ENCODE data around the gene JAG1. TPM values are rescaled to one million over a fixed set of nuclear protein-coding genes. Genes with fewer than 3 reads are reported as not detected.

JAG1 gene
- polyA plus RNA-seq, 1 donor from 2014 or later = 9.0 TPM

DNA sequence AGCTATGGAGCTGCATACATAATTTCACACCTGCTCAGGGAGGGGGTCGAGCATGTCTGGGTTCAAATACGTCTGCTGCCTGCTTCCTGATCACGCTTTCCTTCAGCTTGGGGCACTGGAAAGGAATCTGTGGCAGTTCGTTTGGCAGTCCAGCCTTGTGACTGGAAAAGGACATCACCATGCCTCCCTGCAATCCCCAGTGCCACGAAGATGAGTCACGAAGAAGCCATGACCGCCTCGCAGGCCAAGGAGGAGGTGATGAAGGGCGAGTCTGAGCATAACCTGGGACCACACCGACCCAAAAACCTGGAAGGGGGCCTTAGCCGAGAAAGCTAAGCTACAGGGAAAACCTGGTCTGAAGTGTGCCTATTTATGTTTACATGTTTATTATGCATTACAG is 13.1 kb downstream of the JAG1 start:
- no peak overlapping the region for H3K4me3 ChIP-seq (ENCODE audit: low read length)
- no peaks in the 10 kb centered on the region for H4K20me1 ChIP-seq (ENCODE audit: insufficient read depth)
- H3K79me2 ChIP-seq (replicated peaks; ENCODE audit: insufficient read depth, low read length) = no peaks in the 10 kb centered on the region
- no peak for TF ChIP-seq SMC3 (conservative IDR thresholded peaks at IDR 0.05; ENCODE audit: poor library complexity)
- TF ChIP-seq, protein P1, sequence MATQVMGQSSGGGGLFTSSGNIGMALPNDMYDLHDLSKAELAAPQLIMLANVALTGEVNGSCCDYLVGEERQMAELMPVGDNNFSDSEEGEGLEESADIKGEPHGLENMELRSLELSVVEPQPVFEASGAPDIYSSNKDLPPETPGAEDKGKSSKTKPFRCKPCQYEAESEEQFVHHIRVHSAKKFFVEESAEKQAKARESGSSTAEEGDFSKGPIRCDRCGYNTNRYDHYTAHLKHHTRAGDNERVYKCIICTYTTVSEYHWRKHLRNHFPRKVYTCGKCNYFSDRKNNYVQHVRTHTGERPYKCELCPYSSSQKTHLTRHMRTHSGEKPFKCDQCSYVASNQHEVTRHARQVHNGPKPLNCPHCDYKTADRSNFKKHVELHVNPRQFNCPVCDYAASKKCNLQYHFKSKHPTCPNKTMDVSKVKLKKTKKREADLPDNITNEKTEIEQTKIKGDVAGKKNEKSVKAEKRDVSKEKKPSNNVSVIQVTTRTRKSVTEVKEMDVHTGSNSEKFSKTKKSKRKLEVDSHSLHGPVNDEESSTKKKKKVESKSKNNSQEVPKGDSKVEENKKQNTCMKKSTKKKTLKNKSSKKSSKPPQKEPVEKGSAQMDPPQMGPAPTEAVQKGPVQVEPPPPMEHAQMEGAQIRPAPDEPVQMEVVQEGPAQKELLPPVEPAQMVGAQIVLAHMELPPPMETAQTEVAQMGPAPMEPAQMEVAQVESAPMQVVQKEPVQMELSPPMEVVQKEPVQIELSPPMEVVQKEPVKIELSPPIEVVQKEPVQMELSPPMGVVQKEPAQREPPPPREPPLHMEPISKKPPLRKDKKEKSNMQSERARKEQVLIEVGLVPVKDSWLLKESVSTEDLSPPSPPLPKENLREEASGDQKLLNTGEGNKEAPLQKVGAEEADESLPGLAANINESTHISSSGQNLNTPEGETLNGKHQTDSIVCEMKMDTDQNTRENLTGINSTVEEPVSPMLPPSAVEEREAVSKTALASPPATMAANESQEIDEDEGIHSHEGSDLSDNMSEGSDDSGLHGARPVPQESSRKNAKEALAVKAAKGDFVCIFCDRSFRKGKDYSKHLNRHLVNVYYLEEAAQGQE (IDR thresholded peaks at IDR 0.05; ENCODE audit: borderline replicate concordance) = no peak
- TF ChIP-seq MXI1 (conservative IDR thresholded peaks at IDR 0.05; ENCODE audit: poor library complexity, severe bottlenecking) = no peak
- no peak for TF ChIP-seq RAD21 (conservative IDR thresholded peaks at IDR 0.05)
- TF ChIP-seq, protein P2, sequence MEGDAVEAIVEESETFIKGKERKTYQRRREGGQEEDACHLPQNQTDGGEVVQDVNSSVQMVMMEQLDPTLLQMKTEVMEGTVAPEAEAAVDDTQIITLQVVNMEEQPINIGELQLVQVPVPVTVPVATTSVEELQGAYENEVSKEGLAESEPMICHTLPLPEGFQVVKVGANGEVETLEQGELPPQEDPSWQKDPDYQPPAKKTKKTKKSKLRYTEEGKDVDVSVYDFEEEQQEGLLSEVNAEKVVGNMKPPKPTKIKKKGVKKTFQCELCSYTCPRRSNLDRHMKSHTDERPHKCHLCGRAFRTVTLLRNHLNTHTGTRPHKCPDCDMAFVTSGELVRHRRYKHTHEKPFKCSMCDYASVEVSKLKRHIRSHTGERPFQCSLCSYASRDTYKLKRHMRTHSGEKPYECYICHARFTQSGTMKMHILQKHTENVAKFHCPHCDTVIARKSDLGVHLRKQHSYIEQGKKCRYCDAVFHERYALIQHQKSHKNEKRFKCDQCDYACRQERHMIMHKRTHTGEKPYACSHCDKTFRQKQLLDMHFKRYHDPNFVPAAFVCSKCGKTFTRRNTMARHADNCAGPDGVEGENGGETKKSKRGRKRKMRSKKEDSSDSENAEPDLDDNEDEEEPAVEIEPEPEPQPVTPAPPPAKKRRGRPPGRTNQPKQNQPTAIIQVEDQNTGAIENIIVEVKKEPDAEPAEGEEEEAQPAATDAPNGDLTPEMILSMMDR (IDR thresholded peaks at IDR 0.05; ENCODE audit: poor library complexity, severe bottlenecking) = no peak
- no peak overlapping the region for H2AFZ ChIP-seq (ENCODE audit: low read depth, low read length)
- no peak overlapping the region for H3K27ac ChIP-seq (ENCODE audit: low read length)
- H3K9me3 ChIP-seq (ENCODE audit: low read length) = no peaks in the 10 kb centered on the region
- H3K9ac ChIP-seq (ENCODE audit: low read length) = no peak overlapping the region
- H3F3A ChIP-seq (ENCODE audit: insufficient read depth, low read length, poor library complexity, severe bottlenecking) = no peaks in the 10 kb centered on the region
- no peaks in the 10 kb centered on the region for H3K27me3 ChIP-seq (ENCODE audit: insufficient read depth, low read depth, low read length)
- no peak overlapping the region for H3K4me2 ChIP-seq (ENCODE audit: low read length)
- no peaks in the 10 kb centered on the region for H3K9me2 ChIP-seq (ENCODE audit: insufficient read depth, low read length)
- H3K36me3 ChIP-seq (ENCODE audit: insufficient read depth, low read length) = peaks cover 9% of the 10 kb centered on the region

DNA sequence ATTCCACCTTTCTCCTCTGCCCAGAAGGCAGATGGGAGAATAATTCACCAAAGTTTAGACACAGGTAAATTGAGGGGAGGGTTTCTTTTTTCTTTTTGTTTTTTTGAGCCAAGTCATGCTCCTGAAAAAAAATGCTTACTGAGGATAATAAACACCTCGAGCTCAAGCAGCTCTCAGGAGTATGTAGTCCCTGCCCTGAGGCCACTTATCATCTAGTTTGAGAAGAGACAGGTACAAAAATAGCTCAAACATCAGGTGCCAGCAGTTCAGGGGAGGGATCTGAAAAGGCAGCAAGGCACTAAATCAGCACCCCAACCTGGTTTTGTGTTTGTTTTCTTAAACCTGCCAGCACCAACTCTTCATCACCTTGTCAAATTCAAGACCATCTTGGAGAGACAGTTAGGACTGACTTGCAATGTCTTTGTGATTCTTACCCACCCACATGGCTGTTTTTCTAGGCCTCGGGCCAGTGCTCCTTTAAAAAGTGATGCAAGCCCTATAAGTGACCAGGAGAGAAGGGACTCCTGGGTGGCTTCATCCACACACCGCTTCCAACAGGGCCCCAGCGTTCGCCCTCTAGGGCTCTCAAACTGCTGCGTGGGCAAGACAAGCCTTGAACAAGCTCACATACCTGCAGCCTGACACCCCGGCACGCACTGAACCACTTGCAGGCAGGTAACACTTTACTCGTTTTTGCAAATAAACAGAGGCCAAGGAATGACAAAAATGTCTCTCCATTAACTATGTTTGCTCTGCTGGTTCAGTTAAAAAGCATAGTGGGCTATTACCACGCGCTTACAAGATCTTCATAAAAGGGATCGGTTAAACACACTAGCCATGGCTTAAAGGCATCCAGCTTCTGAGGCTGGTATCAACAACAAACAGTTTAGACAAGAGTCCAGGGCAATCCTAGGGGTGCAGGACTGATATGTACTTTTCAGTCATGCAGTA is 13.9 kb downstream of the JAG1 start:
- no peaks in the 10 kb centered on the region for H3K9me2 ChIP-seq (ENCODE audit: insufficient read depth, low read length)
- no peak overlapping the region for H3K4me2 ChIP-seq (ENCODE audit: low read length)
- no peak overlapping the region for H3K27ac ChIP-seq (ENCODE audit: low read length)

More for the DNA sequence above, 13.9 kb downstream of the JAG1 start:
- H4K20me1 ChIP-seq (ENCODE audit: insufficient read depth) = no peaks in the 10 kb centered on the region
- H3K9me3 ChIP-seq (ENCODE audit: low read length) = no peaks in the 10 kb centered on the region
- no peak overlapping the region for H3K4me3 ChIP-seq (ENCODE audit: low read length)
- no peaks in the 10 kb centered on the region for H3K27me3 ChIP-seq (ENCODE audit: insufficient read depth, low read depth, low read length)
- no peaks in the 10 kb centered on the region for H3F3A ChIP-seq (ENCODE audit: insufficient read depth, low read length, poor library complexity, severe bottlenecking)
- no peaks in the 10 kb centered on the region for H3K79me2 ChIP-seq (replicated peaks; ENCODE audit: insufficient read depth, low read length)
- no peak for TF ChIP-seq POLR2AphosphoS5 (IDR thresholded peaks at IDR 0.05)
- TF ChIP-seq, protein P1 (IDR thresholded peaks at IDR 0.05; ENCODE audit: borderline replicate concordance) = no peak
- TF ChIP-seq, protein P2 (IDR thresholded peaks at IDR 0.05; ENCODE audit: poor library complexity, severe bottlenecking) = no peak
- no peak for TF ChIP-seq TAF1 (IDR thresholded peaks at IDR 0.05; ENCODE audit: low read depth)
- no peak for TF ChIP-seq MXI1 (conservative IDR thresholded peaks at IDR 0.05; ENCODE audit: poor library complexity, severe bottlenecking)
- no peak for TF ChIP-seq EP300 (conservative IDR thresholded peaks at IDR 0.05; ENCODE audit: poor library complexity, severe bottlenecking)
- no peak for TF ChIP-seq SMC3 (conservative IDR thresholded peaks at IDR 0.05; ENCODE audit: poor library complexity)
- no peak for TF ChIP-seq EZH2 (IDR thresholded peaks at IDR 0.05; ENCODE audit: borderline replicate concordance, insufficient read depth, low read length, poor library complexity, severe bottlenecking)
- no peak for TF ChIP-seq RAD21 (conservative IDR thresholded peaks at IDR 0.05)
- H3K9ac ChIP-seq (ENCODE audit: low read length) = no peak overlapping the region
- no peak overlapping the region for H2AFZ ChIP-seq (ENCODE audit: low read depth, low read length)
- peaks cover 9% of the 10 kb centered on the region for H3K36me3 ChIP-seq (ENCODE audit: insufficient read depth, low read length)

Data from neural cell (in vitro differentiated cells).